SH-SY5Y (cell line): ENCODE results near the gene HOXD4.

Source experiments
- GATA2 ChIP-seq: IDR thresholded peaks from 2 replicates; pipeline ENCODE4 v1.6.1; 2011; ENCODE audit warnings: mild to moderate bottlenecking, low read depth, low read length
- GATA3 ChIP-seq: IDR thresholded peaks from 2 replicates; pipeline ENCODE4 v1.6.1; 2011; ENCODE audit warnings: low read depth, mild to moderate bottlenecking, low read length, moderate library complexity

DNA sequence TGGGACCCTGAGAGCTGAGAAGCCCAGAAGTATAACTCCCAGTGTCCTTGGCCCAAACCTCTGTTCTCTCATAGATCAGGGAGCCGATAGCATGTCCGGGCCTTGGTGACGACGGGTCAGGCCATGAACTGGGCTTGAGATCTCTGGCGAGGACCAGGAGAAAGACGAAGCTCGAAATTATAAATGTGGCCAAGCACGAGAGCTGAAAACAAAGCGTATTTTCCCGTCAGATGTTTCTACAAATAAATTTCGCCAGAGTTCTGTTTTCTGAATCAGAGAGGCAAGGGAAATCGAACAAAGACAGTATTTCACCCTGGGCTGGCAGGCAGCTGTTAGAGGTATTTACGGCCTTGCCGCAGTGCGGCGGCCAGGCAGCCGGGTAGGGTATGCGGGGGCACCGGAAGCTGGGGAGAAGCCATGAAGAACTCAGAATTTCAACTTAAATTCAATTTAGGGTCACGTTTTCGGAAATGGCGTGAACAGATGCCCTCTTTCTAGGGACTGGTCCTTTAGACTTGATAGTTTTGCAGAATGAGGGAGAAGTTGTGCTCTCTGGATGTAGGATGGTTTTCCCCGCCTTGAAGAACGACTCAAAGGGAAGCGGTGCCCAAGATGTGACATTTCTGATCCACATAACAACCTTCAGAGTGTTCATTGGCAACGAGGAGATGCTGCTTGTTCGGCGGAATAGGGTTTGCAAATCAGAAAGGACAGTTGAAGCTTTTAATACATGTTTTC lies 12.3 kb upstream of the HOXD4 start:
- TF ChIP-seq GATA3 (no peak), GATA2 (peak; percentile 47)
